K562 (cell line): ENCODE results near the gene RNF11. TPM values are rescaled to one million over a fixed set of nuclear protein-coding genes. Genes with fewer than 3 reads are reported as not detected.

Experiments used
- ATAC-seq: fragments of 200-7000 bp; cut with Tn5 transposase; 3 replicates; pipeline ENCODE4 v1.9.1; 2020; ENCODE audit warnings: moderate library complexity
- BruUV-seq: library from RNA; stranded (reverse); fragments of 400-500 nt; replicated peaks from 2 replicates; lab custom pipeline; 2021; lab: Mats Ljungman, UMichigan
- CTCF ChIA-PET: fragments of 300-600 bp; formaldehyde crosslinking; extraction: SDS; loops from one replicate; lab custom pipeline; 2021; ENCODE audit warnings: low intra/inter-chr PET ratio; lab: Yijun Ruan, JAX
- POLR2A ChIA-PET: fragments of 300-600, 350-650 bp; sonication (Branson Sonifier 250); formaldehyde crosslinking; extraction: SDS; loops from one replicate; lab custom pipeline; 2021; ENCODE audit warnings: antibody characterized with exemption, inconsistent platforms; lab: Yijun Ruan, JAX
- DNase-seq, 4 experiments: peaks; one replicate each; pipeline versions ENCODE4 v3.0.0 to v3.0.0-alpha.2; 2011 to 2018; ENCODE audit warnings: low spot score in 3 of 4, mixed read lengths in 3 of 4; ENCODE audit errors: extremely low read depth in 1 of 4
- FAIRE-seq: peaks from 2 replicates; lab custom pipeline; 2011; peaks lifted over from hg19 to GRCh38; lab: Jason Lieb, UNC
- H2AFZ ChIP-seq: 2 replicates; pipeline ENCODE4 v1.6.0; 2011; ENCODE audit warnings: low read depth, low read length, control low read depth, inconsistent platforms
- H3K27ac ChIP-seq: fragments of 200-600 bp; 3 replicates; pipeline ENCODE4 v1.8.0; 2011; ENCODE audit warnings: low read depth, mild to moderate bottlenecking, control low read depth, inconsistent platforms, low read length, moderate library complexity, mixed read lengths; ENCODE audit errors: extremely low read depth
- H3K27me3 ChIP-seq, 2 experiments: fragments of 300-600 bp in 1 of 2; 2 replicates in 1 of 2; 3 replicates in 1 of 2; pipeline versions ENCODE4 v1.6.0 to v1.8.0; 2011; ENCODE audit warnings: inconsistent platforms in 2 of 2, low read length in 2 of 2, mild to moderate bottlenecking in 1 of 2, mixed read lengths in 1 of 2, moderate library complexity in 1 of 2; ENCODE audit not compliant: control insufficient read depth in 2 of 2, insufficient read depth in 2 of 2
- H3K36me3 ChIP-seq: fragments of 300-600 bp; 3 replicates; pipeline ENCODE4 v1.8.0; 2011; ENCODE audit warnings: mild to moderate bottlenecking, low read length, inconsistent platforms; ENCODE audit not compliant: control insufficient read depth, insufficient read depth
- H3K4me1 ChIP-seq, 2 experiments: fragments of 200-600 bp in 1 of 2; replicated peaks in 1 of 2; 2 replicates in 1 of 2; 3 replicates in 1 of 2; pipeline versions ENCODE4 v1.5.1 to v1.8.0; 2011; ENCODE audit warnings: inconsistent platforms in 2 of 2, low read length in 2 of 2, mild to moderate bottlenecking in 1 of 2, mixed read lengths in 1 of 2, moderate library complexity in 1 of 2; ENCODE audit not compliant: control insufficient read depth in 2 of 2, insufficient read depth in 2 of 2
- H3K4me2 ChIP-seq: 2 replicates; pipeline ENCODE4 v1.6.1; 2011; ENCODE audit warnings: low read length, control low read depth, inconsistent platforms, mixed read lengths; ENCODE audit not compliant: insufficient read depth
- H3K4me3 ChIP-seq: fragments of 200-600 bp; sonication (generic), shearing (Covaris generic); 2 replicates; pipeline ENCODE4 v1.5.1; 2016; ENCODE audit warnings: control low read depth, inconsistent platforms
- H3K79me2 ChIP-seq: fragments of 200-600 bp; 3 replicates; pipeline ENCODE4 v1.8.0; 2011; ENCODE audit warnings: low read length, inconsistent platforms; ENCODE audit not compliant: control insufficient read depth, insufficient read depth
- H3K9ac ChIP-seq, 2 experiments: 2 replicates each; pipeline versions ENCODE4 v1.6.0 to v1.6.1; 2011; ENCODE audit warnings: low read depth in 2 of 2, low read length in 2 of 2, control low read depth in 1 of 2, inconsistent platforms in 1 of 2, mild to moderate bottlenecking in 1 of 2, mixed read lengths in 1 of 2; ENCODE audit not compliant: insufficient read depth in 1 of 2
- H3K9me1 ChIP-seq: one replicate; pipeline ENCODE4 v1.6.0; 2011; ENCODE audit warnings: inconsistent platforms, mild to moderate bottlenecking, low read length, moderate library complexity; ENCODE audit not compliant: control insufficient read depth, insufficient read depth
- H3K9me3 ChIP-seq: replicated peaks from 2 replicates; pipeline ENCODE4 v1.5.1; 2011; ENCODE audit warnings: low read depth, low read length, inconsistent platforms; ENCODE audit not compliant: control insufficient read depth, insufficient read depth
- H4K20me1 ChIP-seq: replicated peaks from 2 replicates; pipeline ENCODE4 v1.6.1; 2011; ENCODE audit warnings: low read length, inconsistent platforms, mixed read lengths; ENCODE audit not compliant: control insufficient read depth, insufficient read depth
- C11orf30 ChIP-seq: fragments of 450-650 bp; IDR thresholded peaks from 2 replicates; pipeline ENCODE4 v1.6.1; 2016; ENCODE audit warnings: low read depth, mild to moderate bottlenecking
- FOSL1 ChIP-seq: fragments of 200-800 bp; sonication (Bioruptor generic); conservative IDR thresholded peaks from 2 replicates; pipeline ENCODE4 v1.6.1; 2016; ENCODE audit warnings: missing genetic modification characterization, missing compliant biosample characterization
- MAFF ChIP-seq: IDR thresholded peaks from 2 replicates; pipeline ENCODE4 v1.6.1; 2012; ENCODE audit warnings: low read length, improper control_type of control experiment
- MAFG ChIP-seq: fragments of 450-650 bp; conservative IDR thresholded peaks from 2 replicates; pipeline ENCODE4 v1.6.1; 2016; ENCODE audit warnings: missing genetic modification characterization, missing compliant biosample characterization
- MAFK ChIP-seq: IDR thresholded peaks from 2 replicates; pipeline ENCODE4 v1.6.1; 2011; ENCODE audit warnings: low read length, improper control_type of control experiment
- NR3C1 ChIP-seq: sonication (generic); formaldehyde crosslinking; IDR thresholded peaks from 2 replicates; pipeline ENCODE4 v1.8.1; 2022; ENCODE audit warnings: missing genetic modification reagents
- ZNF316 ChIP-seq: fragments of 450-650 bp; IDR thresholded peaks from 2 replicates; pipeline ENCODE4 v1.6.1; 2016
- WGBS: fragments of 100-300 bp; shearing (Covaris generic); methylation state at CpG from one replicate; pipeline ENCODE4 v1.1.6; 2016; ENCODE audit warnings: low coverage, mixed read lengths; ENCODE audit not compliant: insufficient coverage; ENCODE audit errors: missing lambda C conversion rate; 5-methylcytosine and 5-hydroxymethylcytosine counted together
- in situ Hi-C: fragments of 300-500 bp; cut with MboI; formaldehyde crosslinking; loops from 4 replicates; pipeline ENCODE4 v1.15.0; 2018; ENCODE audit warnings: inconsistent platforms, mixed read lengths
- intact Hi-C: fragments of 100-400 bp; cut with micrococcal nuclease; formaldehyde crosslinking; loops from 2 replicates; pipeline ENCODE4 v1.14.2; 2022
- polyA plus RNA-seq, 8 experiments: library from polyadenylated mRNA; depleted of rRNA in 4 of 8; stranded (reverse) in 5 of 8; unstranded in 3 of 8; fragments of >200 nt; fragmentation: Nextera tagmentation in 2 of 8; fragmentation: Illumina TruSeq in 1 of 8; extraction: Ambion mirVana in 2 of 8; extraction: Trizol in 1 of 8; gene quantifications; 2 replicates each; pipeline versions ENCODE4 v1.2.1 to v1.2.3, GENCODE V29; 2011 to 2014; ENCODE audit warnings: inconsistent platforms in 1 of 8, missing spikeins in 1 of 8
- total RNA-seq, 7 experiments: library from RNA; depleted of rRNA in 6 of 7; stranded (reverse); fragments of >200 nt in 6 of 7; fragmentation: Illumina TruSeq in 2 of 7; extraction: Trizol in 2 of 7; gene quantifications; 2 replicates each; pipeline versions ENCODE4 v1.2.1 to v1.2.3, GENCODE V29; 2011 to 2021; ENCODE audit warnings: low replicate concordance in 1 of 7
- TF ChIP-seq, protein P1 (sequence below): sonication (generic); formaldehyde crosslinking; IDR thresholded peaks from 2 replicates; pipeline ENCODE4 v1.8.0; 2022; ENCODE audit warnings: mild to moderate bottlenecking, missing genetic modification reagents, borderline replicate concordance

RNF11 gene
- total and polyA plus RNA-seq, 9 of the 15 experiments (the other 6 are each of a cell fraction or from before 2014, with no cell fraction given) = 5.7 to 34.3 (median 23.1) TPM

DNA sequence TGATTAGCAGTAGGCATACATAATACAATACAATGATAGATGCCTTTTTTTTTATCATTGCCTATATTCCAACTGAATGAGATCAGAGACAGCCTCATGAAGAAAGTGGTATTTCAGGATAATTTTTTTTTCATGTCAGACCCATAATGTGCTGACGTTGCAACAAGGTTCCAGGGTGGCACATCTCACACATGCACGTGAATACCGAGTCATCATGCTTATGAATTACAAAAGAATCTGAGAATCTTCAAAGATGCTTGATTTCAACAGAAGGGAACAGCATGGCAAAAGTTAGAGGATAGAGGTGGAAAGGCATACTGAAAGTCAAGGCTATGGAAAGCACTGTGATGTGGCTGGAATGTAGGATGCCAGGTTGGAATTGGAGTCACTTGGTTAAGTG, 5.0 kb upstream of the RNF11 start:
- Histone ChIP-seq H3K4me1 (peaks cover 16 to 21% of the 10 kb centered on the region in 2 experiments), H3K27me3 (no peaks in the 10 kb centered on the region), H3K9ac (no peak overlapping the region), H4K20me1 (no peaks in the 10 kb centered on the region), H3K79me2 (0 out of 3 replicates have a peak, but pooled peaks cover 3% of the 10 kb centered on the region), H3K36me3 (no peaks in the 10 kb centered on the region), H3K9me1 (no peaks in the 10 kb centered on the region), H2AFZ (no peak overlapping the region), H3K27ac (no peak overlapping the region), H3K4me3 (no peak overlapping the region), H3K9me3 (no peaks in the 10 kb centered on the region), H3K4me2 (no peak overlapping the region)
- FAIRE-seq (no peak), ATAC-seq (no peak), DNase-seq (no peak)
- ChIA-PET POLR2A (no interaction called here), CTCF (no interaction called here)
- WGBS = 32% methylated on average over 3 of the region's 3 CpGs
- intact Hi-C loops = no loop called here
- no TSS peak for BruUV-seq
- TF ChIP-seq MAFK (peak; percentile 82), MAFG (tag) (peak; percentile 89), C11orf30 (peak; percentile 81), ZNF316 (peak; percentile 95), FOSL1 (tag) (0 out of 2 replicates have a peak, but pooled peaks have one; percentile 1), MAFF (peak; percentile 82), NR3C1 (CRISPR knock-in tag) (no peak)
- TF ChIP-seq, protein P1, sequence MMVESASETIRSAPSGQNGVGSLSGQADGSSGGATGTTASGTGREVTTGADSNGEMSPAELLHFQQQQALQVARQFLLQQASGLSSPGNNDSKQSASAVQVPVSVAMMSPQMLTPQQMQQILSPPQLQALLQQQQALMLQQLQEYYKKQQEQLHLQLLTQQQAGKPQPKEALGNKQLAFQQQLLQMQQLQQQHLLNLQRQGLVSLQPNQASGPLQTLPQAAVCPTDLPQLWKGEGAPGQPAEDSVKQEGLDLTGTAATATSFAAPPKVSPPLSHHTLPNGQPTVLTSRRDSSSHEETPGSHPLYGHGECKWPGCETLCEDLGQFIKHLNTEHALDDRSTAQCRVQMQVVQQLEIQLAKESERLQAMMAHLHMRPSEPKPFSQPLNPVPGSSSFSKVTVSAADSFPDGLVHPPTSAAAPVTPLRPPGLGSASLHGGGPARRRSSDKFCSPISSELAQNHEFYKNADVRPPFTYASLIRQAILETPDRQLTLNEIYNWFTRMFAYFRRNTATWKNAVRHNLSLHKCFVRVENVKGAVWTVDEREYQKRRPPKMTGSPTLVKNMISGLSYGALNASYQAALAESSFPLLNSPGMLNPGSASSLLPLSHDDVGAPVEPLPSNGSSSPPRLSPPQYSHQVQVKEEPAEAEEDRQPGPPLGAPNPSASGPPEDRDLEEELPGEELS (CRISPR knock-in tag) = no peak
- in situ Hi-C loops = no loop called here
